Renal cortex interstitium (tissue), 11 donors: ENCODE data around the gene CYFIP2. TPM values are rescaled to one million over a fixed set of nuclear protein-coding genes. Genes with fewer than 3 reads are reported as not detected.

Source experiments
- DNase-seq, 11 donors: peaks; one replicate each; pipeline ENCODE4 v3.0.0-alpha.2; 2013; ENCODE audit warnings: low read depth in 9 of 11, low spot score in 4 of 11; ENCODE audit errors: extremely low read depth in 1 of 11
- polyA plus RNA-seq, 3 donors: library from polyadenylated mRNA; unstranded; fragments of 120-200 nt; gene quantifications; one replicate each; pipeline ENCODE4 v1.2.1, GENCODE V29; 2013; ENCODE audit not compliant: insufficient read length in 3 of 3

Gene CYFIP2
- polyA plus RNA-seq, 3 donors = 103 to 142 (median 109) TPM

DNA sequence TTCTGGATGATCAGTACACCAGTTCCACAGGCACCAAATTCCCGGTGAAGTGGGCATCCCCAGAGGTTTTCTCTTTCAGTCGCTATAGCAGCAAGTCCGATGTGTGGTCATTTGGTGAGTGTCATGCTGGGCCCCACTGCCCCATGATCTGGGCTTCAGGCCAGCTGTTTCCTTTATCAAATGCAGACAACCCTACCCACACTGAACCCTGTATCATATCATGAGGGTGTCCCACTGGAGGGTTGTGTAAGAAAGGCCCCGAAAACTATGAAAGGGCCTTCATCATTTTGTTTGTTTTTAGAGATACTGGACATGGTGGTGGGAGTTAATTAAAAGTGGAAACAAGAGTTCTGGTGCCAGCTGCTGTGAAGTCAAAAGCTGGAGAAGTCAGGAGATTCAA is 20.0 kb upstream of the CYFIP2 start:
- DNase-seq = no peak

DNA sequence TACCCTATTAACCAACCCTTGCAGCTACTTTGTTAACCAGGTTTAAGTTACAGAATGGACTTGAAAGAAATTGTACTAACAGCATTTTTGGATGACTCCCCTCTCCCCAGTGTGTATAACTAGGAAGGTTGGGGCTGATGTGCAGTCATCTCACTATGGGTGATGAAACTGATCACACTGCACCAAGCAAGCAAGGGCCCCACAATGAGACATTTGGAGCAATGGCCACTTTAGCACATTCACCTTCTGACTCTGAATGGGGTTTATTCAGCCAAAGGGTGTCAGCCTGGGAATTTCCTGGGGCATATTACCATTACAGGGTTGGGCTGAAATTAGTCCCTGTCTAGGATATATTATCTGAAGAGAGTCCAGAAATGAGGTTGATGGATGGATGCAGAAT is 18.7 kb upstream of the CYFIP2 start:
- no peak for DNase-seq

DNA sequence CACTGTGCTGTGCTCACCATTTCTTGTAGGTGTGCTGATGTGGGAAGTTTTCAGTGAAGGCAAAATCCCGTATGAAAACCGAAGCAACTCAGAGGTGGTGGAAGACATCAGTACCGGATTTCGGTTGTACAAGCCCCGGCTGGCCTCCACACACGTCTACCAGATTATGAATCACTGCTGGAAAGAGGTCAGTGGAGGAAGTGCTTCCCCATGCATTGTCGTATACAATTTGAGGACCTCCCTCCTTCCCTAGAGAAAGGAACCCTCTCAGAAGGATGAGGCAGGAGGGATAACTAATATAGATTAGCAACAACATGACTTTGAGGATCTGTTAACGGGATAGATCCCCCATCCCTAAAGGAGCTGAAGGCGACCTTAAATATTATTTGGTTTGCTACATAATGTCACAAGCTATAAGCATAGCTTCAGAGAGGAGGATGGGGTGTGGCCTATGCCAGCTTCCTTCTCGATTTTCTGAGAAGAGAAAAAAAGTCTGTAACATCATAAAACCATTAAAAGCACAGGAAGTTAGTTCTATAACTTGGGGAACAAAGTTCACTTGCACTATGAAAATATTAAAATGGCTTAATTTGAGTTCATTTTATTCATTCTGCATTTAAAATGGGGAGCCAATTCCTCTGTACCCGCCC is 17.0 kb upstream of the CYFIP2 start:
- DNase-seq = no peak

DNA sequence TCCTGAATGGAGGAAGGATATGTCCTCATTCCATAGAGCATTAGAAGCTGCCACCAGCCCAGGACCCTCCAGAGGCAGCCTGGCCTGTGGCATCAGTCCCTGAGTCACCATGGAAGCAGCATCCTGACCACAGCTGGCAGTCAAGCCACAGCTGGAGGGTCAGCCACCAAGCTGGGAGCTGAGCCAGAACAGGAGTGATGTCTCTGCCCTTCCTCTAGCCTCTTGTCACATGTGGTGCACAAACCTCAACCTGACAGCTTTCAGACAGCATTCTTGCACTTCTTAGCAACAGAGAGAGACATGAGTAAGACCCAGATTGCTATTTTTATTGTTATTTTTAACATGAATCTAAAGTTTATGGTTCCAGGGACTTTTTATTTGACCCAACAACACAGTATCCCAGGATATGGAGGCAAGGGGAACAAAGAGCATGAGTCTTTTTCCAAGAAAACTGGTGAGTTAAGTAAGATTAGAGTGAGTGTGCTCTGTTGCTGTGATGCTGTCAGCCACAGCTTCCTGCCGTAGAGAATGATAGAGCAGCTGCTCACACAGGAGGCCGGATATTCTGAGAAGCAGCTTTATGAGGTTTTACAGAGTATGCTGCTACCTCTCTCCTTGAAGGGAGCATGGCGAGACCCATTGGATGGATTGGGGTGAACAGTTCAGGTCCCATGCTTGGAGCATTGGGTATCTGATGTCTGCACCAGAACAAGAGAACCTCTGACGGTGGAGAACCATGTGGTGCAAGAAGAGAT is 13.0 kb upstream of the CYFIP2 start:
- DNase-seq = no peak

DNA sequence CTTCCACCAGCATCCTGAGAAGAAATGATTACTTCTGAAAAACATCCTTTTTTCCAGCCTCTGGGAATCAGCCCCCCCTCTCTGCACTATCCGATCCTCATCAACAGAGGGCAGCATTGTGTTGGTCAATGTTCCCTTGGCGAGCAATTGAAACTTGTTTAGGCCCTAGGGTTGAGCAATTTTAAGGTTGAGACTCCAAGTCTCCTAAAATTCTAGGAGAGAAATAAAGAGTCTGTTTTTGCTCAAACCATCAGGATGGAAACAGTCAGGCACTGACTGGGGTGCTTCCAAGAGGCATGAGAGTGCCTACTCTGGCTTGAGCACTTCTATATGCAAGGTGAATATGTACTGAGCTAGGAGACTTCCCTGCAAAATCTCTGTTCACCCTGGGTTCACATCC is 12.4 kb upstream of the CYFIP2 start:
- peak in 2 of 11 donors; percentile 28 to 48 for DNase-seq

DNA sequence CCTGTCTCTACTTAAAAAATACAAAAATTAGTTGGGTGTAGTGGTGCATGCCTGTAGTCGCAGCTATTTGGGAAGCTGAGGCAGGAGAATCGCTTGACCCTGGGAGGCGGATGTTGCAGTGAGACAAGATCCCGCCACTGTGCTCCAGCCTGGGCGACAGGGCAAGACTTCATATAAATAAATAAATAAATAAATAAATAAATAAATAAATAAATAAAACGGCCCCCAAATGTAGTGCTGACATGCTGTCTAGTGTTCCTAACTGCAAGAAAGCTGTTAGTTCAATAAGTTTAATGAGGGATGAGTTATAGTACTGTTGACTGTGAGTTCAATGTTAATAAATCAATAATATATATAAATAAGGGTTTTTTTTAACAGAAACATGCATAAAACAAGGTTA is 7.5 kb upstream of the CYFIP2 start:
- no peak for DNase-seq

DNA sequence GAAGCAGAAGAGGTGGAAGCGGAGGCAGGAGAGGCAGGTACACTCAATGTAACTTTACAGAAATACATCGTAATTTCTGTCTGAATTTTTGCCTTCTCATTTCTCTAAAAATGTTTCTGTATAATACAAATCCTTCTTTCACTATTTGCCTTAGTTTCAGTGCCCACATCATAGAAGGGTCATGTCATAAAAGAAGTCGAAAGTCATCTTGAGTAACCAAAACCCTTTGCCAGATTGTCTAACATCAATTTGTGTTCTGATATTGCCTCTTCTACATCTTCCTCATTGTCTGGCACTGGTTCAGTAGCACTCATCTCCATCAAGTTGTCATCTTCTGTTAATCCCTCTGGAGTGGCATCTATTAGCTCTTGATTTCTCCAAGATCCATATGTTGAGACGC is 6.2 kb upstream of the CYFIP2 start:
- DNase-seq = no peak

DNA sequence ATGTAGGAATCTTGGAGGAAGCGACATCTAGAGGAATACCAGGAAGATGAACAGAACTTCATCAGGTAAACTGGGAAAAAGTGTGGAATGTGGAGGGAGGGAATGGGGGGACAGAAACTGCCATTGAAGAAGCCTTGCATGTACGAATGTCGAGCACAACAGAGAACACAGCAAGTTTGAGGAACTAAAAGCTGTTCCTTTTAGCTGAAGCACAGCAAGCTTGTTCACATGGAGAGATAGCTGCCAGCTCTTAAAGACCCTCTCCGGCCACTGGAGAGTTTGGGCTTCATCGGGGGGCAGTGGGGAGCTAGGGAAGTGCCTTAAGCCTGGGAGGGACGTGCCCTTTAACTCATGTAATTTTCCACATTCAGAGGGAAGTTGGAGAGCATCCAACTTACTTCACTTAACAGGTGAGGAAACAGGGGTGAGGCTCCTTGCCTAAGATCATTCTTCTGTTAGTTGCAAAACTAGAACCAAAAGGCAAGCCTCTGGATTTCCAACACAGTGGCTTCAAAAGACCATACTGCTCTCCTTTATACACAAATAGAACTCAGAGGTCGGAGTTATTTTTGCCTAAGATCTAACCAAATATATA is 2.3 kb upstream of the CYFIP2 start:
- DNase-seq = no peak

DNA sequence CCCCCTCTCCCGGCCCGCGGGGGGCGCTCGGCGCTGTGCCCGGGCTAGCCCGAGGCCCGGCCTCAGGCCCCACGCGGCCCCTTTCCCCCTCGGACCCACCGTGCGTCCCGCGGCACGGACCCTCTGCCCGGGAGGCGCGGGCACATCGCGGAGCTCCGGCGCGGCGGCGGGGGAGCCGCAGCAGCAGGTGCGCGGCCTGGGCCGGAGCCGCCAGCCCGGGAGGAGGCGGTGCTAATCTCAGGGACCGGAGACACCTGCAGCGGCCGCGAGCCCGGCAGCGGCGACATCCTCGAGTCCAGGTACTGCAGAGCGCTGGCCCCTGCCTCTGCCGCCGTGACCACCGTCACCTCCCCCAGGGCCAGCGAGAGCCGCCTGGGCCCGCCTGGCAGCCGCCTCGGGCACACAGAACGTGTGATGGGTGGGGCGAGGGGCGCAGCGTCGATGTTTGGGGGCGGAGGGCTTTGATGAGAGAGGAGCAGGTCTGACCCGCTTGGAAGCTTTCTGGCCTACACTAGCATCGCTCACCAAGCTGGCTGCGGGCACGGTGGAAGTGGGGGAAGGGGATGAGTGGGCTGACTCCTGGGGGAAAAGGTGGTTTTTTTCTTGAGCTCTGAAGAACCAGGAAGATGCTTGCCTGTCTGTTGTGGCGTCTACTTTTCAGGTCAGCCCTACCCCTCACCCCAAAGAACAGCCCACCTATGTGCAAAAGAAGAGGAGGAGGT is 524 bp downstream of the CYFIP2 start:
- no peak for DNase-seq

DNA sequence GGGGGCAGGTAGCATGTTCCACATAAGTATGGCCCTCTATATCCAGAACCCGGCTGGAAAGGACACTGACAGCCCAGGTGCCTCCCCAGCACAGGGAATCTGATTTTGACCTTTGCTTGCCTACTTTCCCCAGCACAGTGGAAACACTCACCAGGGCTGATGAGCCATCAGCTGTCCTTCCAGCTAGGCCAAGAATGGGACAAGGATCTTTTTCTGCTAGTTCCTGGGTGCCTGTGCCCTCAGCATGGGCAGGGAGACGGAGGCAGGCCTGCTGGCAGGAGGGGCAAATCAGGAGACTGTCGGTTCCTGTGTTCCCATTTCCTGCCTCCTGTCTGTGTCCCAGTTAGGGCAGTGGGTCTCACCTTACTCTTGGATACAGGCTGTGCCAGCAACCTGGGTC is 1.1 kb downstream of the CYFIP2 start:
- DNase-seq = no peak

DNA sequence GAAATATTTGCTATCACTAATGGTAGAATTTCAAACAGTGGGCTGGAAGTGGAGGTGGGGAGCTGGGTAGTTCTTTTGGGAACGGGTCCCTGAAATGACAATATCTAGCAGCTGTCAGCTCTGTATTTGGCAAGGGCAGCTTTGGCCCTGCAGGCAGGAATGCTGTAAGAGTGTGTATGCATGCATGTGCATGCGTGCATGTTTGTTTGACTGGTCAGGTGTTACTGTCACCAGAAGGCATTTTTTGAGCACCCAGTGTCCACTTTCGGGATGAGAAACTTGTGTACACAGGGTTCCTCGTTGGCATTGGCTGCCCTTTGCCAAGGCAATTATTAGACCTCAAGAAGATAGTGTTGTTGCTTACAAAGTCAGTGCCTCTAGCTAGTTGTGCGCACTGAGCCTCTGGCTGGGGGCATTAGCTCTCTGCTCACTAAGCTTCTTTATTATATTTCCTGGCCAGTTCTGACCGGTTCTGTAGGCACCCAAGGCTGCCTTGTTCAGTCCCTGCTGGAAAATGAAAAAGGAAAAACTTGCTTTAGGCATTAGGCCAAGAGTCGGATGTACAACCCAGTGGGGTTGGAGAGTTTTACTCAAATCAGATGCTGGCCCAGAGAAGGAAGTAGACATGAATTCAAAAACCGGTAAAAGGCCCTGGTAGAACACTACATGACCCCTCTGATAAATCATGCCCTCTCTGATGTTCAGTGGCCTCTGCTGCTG is 2.0 kb downstream of the CYFIP2 start:
- peak in 1 of 11 donors; percentile 26 for DNase-seq

DNA sequence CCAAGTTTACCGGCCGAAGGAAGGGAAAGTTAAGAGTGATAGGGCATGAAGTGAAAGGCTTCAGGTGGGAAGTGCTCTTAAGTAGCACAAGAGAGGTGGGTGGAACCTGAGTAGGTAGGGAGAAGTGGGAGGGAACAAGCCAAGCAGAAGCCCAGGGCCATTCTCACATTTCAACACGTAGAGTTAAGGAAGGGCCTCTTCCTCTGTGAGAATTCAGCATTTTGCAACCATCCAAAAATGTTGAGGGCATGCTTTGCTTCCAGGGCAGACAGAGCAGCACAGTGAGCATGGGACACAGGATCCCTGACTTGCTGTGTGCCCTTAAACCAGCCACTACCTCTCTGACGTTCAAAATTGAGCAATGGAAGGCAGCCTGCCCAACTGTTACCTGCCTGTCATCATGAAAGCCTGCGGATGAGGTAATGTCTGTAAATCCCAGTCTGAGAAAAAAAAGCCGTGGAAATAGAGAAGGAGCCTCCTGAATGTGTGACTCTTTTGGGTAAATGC is 3.3 kb downstream of the CYFIP2 start:
- no peak for DNase-seq

DNA sequence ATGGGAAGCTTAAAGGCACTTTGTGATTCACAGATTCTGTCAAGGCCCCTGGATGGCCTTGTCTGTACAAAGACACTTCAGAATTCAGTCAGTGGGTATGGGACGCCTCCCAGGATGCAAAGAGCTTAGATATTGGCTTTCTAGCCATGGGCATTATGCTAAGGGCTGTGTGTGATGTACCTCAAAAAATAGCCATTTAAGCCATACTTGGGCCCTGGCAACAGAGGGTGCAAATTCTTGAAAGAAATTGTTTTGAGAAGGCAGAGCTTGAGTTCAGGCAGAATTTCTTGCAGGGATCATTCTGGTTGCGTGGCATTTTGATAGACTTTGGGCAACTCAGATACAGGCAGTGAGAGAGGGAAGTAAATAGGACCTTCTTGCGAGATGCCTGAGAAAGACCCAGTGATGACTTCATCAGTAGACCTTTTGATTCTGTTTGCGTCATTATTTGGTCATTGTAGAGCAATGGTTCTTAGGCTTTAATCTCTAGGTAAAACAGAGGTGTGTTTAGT is 3.9 kb downstream of the CYFIP2 start:
- no peak for DNase-seq

DNA sequence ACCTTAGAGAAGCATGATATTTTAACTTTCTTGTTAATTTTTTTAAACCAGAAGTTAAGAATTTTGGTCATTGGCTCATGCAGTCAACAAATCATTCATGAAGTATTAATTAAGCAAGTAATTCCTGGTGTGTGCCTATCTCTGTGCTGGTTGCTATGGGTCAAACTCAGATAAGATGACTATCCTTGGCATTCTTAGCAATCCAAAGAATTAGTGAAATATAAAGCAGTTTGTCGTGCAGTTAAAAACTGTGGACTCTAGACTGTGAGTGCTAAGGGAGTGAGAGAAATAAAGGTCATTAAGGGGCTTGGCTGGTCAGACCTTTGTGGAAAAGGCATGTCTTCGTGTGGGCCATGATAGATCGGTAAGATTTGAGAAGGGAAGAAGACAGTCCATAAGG is 4.8 kb downstream of the CYFIP2 start:
- DNase-seq = no peak

DNA sequence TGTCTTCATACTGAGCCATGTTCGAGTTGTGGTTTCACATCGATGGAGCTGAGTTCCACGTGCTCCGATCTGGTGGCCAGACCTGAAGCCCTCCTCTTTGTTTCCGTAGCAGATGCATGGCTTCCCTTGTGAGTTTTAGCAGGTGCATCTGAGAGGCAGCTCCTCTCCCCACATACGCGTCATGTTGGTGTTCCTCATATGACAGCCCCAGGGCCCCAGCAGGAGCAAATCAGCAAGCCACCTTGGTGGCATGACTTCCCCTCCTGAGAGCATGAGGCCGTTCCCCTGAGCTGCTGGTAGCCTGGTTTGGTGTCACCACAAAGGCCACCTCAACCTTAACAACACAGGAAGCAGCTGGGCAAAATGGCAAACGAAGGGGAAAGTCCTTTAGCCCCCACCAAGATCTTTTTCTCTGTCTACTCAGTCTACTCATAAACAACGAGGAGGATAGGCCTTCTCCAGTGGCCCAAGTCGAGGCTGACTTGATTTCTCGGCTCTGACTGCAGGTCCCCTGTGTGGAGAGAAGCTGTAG is 5.9 kb downstream of the CYFIP2 start:
- DNase-seq = no peak

DNA sequence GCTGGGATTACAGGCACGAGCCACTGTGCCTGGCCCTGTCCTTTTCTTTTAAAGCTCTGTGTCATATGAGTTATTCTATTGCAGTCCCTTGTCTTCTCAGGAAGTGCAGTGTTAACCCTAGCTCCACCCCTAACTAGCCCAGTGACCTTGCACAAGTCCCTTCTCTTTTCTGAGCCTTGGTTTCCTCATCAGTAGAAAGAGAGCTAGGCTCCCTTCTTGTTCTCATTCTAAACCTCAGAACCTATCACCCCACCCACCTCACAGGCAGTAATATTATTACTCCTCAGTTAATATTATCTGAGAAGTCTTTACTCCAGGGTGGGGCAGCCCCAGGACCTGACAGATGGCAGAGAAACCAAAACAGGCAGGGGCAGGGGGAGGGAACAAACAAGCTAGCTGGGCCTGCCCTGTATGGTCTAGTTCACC is 7.2 kb downstream of the CYFIP2 start:
- no peak for DNase-seq

DNA sequence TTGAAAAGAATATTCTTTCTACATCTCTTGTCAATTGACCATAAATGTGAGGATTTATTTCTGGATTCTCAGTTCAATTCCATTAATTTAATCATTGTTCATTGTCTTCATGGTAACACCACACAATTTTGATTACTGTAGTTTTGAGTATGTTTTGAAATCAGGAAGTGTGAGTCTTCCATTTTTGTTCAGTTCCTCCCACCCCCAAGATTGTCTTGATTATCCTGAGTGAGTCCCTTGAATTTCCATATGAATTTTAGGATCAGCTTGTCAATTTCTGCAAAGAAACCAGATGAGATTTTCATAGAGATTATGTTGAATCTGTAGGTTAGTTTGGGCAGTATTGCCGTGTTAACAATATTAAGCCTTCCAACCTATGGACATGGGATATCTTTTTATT is 9.5 kb downstream of the CYFIP2 start:
- DNase-seq = no peak

DNA sequence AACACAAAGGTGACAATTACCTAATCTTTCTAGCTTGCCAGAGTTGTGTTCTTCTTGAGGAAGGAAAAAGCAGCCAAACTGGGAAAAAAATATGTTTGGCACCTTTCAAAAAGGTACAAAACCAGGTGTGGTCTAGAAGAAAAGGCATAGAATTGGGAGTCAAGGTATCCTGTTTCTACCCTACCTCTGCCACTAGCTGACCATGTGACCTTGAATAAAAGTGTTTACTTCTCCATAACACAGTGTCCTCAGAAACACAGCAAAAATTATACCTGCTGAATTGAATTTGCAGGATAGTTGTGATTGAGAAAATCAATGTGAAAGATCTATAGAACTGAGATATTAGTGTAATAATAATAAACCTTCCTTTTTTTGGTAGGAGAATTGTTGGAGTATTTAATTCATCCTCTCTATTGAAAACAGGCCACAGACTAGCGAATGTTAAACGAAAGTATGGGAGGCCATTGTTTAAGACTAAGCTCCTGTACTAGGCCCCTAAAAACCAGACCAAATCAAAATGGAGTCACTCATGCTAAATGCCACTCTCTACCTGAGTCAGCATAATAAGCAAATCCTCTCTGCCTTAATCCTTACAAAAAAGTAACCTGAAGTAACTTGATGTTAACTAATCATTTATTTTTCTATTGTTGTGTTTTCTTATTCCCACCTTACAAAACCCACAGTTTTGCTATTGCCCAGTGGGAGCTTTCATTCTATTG is 12.6 kb downstream of the CYFIP2 start:
- DNase-seq = no peak
